ENCODE results near the gene ENTPD1.
"Not testable (repeated sequence)": the region's sequence is repeated elsewhere in the genome, so short reads cannot be mapped to it uniquely, and the experiment has no call there.

The ENTPD1 gene

GRCh38 chr10:95756041-95756761, at the start of gene ENTPD1:
ENTPD1 (plus strand) TSS chr10:95756163; CDS start chr10:95756240, 77 bp downstream.
- DNase-seq, result no peak

GRCh38 chr10:95706573-95706972, 49.4 kb upstream of the ENTPD1 start:
- DNase-seq, result no peak

- DNase-seq, result no peak
Measured at GRCh38 chr10:95706990-95707389, 49.0 kb upstream of the ENTPD1 start.

GRCh38 chr10:95711492-95711891, 44.5 kb upstream of the ENTPD1 start:
- DNase-seq, result no peak

- no peak for DNase-seq
Measured at GRCh38 chr10:95716466-95716865, 39.5 kb upstream of the ENTPD1 start.

GRCh38 chr10:95716866-95717265, 39.1 kb upstream of the ENTPD1 start:
- DNase-seq, result no peak

- DNase-seq, result not testable (repeated sequence)
Measured at GRCh38 chr10:95720745-95721144, 35.2 kb upstream of the ENTPD1 start.

- DNase-seq, result not testable (repeated sequence)
Measured at GRCh38 chr10:95722496-95722895, 33.5 kb upstream of the ENTPD1 start.

- DNase-seq, result no peak
Measured at GRCh38 chr10:95728526-95728925, 27.4 kb upstream of the ENTPD1 start.

GRCh38 chr10:95729323-95730055, 26.5 kb upstream of the ENTPD1 start:
- DNase-seq, result no peak

- no peak for DNase-seq
Measured at GRCh38 chr10:95730233-95730632, 25.7 kb upstream of the ENTPD1 start.

GRCh38 chr10:95732907-95733306, 23.1 kb upstream of the ENTPD1 start:
- not testable (repeated sequence) for DNase-seq

- DNase-seq, result no peak
Measured at GRCh38 chr10:95739056-95739455, 16.9 kb upstream of the ENTPD1 start.

- peak in 1 of 2 experiments; percentile 26 for DNase-seq
Measured at GRCh38 chr10:95741807-95742467, 14.0 kb upstream of the ENTPD1 start.

- DNase-seq, result peak; percentile 60 to 87
Measured at GRCh38 chr10:95742485-95742884, 13.5 kb upstream of the ENTPD1 start.

- DNase-seq, result no peak
Measured at GRCh38 chr10:95742962-95743535, 12.9 kb upstream of the ENTPD1 start.

GRCh38 chr10:95745501-95745900, 10.5 kb upstream of the ENTPD1 start:
- no peak for DNase-seq

- no peak for DNase-seq
Measured at GRCh38 chr10:95748349-95748748, 7.6 kb upstream of the ENTPD1 start.

GRCh38 chr10:95755511-95756004, 405 bp upstream of the ENTPD1 start:
- DNase-seq, result no peak

GRCh38 chr10:95756809-95757684, 1.1 kb downstream of the ENTPD1 start:
- DNase-seq, result no peak

GRCh38 chr10:95758351-95759025, 2.5 kb downstream of the ENTPD1 start:
- no peak for DNase-seq

Measured in NCI-H2081 (cell line).